SKM-1 treated with dmso at 0.1 percent for 144 hours (cell line): ENCODE results near the gene CFAP299.

Experiments used
- DNase-seq: peaks from one replicate; lab custom pipeline; 2025; ENCODE audit not compliant: unreplicated experiment; lab: John Stamatoyannopoulos, UW

CFAP299 gene

DNA sequence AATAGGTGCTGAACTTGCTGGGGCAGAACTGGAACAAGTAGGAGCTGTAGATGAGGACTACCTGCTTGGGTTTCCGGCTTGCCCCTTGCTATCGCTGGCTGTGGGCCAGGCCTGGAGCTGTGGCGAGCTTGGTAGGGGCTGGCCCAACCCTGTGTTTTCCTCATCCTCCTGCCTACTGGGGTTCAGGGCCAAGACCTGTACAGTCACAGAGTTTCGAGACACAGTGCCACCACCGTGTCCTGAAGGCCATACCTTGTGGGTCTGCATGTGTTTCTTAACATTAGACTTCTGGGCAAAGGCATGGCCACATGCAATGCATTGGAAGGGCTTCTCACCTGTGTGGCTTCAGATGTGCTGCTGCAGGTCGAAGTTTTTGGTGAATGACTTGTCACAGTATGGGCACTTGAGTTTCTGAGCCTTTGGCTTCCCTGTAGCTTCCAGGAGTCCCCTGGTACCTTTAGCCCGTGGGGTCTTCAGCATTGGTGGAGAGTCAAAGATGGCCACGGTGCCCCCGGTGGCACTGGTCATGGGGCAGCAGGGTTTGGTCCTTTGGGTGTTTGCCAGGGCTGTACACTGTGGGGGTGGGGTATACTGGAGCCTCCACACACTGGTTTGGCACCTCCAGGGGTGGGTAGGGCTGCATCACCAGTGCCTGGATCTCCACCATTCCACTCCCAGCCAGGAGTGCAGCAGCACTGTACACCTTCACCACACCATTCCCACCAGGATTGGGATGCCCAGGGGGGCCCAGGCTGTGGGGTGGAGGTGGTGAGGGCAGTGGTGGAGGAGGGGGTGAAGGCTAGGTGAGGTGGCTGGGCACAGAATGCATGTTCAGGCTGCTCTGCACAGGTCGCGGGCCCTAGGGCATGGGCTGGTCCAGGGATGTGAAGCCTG lies 52.1 kb downstream of the CFAP299 start:
- DNase-seq = no peak

- DNase-seq = no peak
Measured at GRCh38 chr4:80388284-80388607, 52.7 kb downstream of the CFAP299 start.

DNA sequence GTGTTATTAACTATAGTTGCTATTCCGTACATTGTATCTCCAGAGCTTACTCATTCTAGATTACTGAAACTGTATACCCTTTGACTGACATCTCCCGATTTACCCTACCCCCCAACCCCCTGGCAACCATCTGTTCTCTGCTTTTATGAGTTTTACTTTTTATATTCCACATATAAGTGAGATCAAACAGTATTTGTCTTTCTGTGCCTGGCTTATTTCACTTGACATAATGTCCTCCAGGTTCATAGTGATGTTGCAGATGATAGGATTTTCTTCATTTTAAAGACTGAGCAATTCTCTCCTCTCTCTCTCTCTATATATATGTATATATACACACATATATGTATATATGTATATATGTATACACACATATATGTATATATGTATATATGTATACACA lies 54.6 kb downstream of the CFAP299 start:
- DNase-seq = no peak

- DNase-seq = no peak
Measured at GRCh38 chr4:80393246-80393969, 57.9 kb downstream of the CFAP299 start.

DNA sequence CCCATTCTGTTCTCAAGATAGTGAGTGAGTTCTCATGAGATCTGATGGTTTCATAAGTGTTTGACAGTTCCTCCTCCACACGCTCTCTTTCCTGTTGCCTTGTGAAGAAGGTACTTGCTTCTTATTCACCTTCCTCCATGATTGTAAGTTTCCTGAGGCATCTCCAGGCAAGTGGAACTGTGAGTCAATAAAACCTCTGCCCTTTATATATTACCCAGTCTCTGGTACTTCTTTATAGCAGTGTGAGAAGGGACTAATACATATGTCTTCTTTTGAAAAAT lies 58.4 kb downstream of the CFAP299 start:
- DNase-seq = no peak

- DNase-seq = no peak
Measured at GRCh38 chr4:80407246-80407645, 71.7 kb downstream of the CFAP299 start.

DNA sequence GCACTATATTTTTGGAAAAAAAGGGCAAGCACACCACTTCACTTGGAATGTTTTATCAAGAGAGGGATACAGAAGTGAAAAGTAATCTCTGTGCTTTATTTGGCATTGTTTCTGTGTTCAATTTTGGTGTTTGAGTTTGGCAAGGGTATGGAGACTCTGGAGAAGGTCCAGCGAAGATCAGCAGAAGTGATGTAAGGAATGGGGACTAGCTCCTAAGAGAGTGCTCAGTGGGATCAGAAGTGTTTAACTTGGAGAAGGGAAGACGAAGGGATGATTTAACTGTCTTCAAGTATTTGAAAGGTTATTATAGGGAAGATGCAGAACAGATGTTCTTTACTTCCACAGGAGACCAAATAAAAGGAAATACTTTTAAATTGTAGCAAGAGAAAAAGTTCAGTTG lies 74.3 kb downstream of the CFAP299 start:
- DNase-seq = no peak

DNA sequence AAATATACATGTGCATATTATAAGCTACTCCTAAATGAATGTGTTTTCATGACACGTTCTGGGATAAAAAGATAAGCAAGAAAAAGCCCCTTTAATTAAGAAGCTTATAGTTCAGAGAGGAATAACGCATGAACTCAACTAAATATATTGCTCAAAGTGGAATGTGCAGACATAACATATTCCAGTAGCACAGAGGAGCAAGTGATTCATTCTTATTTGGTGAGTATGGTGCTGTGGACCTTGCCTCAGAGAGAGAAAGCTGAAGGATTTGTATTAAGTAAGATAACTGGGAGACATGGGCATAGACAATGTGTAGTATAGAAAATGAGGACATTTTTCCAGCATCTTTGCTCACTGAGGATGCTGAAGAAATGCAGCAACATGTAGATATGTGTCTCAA lies 76.8 kb downstream of the CFAP299 start:
- DNase-seq = no peak

DNA sequence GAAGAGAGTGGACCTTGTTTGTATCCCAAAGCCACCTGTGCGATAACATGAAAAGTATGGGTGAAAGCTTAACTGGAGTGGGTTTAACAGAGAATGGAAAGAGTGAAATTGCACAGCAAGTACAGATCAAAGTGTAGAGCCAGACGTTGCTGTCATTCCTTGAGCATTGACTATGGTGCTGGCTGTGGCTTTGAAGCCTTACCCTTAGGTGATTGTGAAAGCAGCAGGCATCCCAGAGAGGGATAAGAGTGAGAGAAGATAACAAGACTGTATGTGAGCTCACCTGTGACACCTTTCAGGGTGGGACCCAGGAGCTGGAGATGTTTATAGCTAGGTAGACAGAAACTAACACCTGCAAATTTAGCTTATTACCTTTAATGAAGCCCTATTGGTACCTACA lies 77.6 kb downstream of the CFAP299 start:
- no peak for DNase-seq

GRCh38 chr4:80417019-80417418 lies 81.5 kb downstream of the CFAP299 start:
- no peak for DNase-seq

GRCh38 chr4:80419946-80420345 lies 84.4 kb downstream of the CFAP299 start:
- no peak for DNase-seq

GRCh38 chr4:80420638-80421037 lies 85.1 kb downstream of the CFAP299 start:
- no peak for DNase-seq

- DNase-seq = no peak
Measured at GRCh38 chr4:80422727-80423404, 87.3 kb downstream of the CFAP299 start.

DNA sequence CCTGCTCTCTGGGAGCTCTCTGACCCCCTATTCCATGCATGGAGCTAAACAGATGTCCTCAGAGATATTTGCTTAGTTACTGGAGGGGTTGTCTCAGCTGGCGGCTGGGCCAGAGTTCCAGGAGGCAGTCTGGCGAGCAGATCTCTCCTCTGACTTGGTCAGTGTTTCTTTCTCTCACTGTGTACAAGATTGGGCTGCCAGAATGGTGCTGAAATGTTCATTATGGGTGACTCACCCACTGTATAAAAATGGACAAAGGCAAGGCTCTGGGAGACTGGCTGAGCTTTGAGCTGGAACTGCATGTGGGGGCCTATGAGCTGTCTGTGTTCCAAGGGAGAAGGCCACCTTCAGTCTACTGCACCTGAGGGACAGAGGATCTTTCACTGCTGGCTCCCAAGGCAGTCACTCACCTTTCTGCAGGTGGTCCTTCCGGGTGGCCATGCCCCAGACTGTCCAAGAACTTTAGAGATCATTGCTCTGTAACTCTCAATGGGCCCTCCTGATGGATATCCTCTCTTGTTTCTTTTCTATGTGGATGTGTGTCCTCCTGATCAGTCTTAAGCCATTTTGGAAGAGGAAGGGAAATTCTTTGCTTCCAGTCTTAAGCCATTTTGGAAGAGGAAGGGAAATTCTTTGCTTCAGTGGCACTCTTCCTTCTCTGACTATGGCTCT lies 88.2 kb downstream of the CFAP299 start:
- no peak for DNase-seq

DNA sequence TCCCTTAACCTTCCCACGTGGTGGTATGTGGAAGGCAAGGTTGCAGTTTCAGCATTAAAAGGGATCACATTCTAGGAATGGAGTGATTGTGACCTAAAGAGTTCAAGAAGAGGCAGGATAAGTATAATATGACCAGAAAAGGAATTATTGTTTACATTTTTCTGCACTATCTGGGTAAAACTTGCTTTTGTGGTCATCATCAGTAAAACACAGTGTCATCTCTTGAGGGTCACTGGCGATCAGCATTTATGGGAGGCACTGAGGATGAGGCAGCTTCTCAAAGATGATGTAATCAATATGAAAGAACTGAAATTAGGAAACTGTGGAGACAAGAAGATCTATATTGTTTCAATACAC lies 88.7 kb downstream of the CFAP299 start:
- no peak for DNase-seq

- DNase-seq = no peak
Measured at GRCh38 chr4:80425124-80426100, 89.9 kb downstream of the CFAP299 start.

DNA sequence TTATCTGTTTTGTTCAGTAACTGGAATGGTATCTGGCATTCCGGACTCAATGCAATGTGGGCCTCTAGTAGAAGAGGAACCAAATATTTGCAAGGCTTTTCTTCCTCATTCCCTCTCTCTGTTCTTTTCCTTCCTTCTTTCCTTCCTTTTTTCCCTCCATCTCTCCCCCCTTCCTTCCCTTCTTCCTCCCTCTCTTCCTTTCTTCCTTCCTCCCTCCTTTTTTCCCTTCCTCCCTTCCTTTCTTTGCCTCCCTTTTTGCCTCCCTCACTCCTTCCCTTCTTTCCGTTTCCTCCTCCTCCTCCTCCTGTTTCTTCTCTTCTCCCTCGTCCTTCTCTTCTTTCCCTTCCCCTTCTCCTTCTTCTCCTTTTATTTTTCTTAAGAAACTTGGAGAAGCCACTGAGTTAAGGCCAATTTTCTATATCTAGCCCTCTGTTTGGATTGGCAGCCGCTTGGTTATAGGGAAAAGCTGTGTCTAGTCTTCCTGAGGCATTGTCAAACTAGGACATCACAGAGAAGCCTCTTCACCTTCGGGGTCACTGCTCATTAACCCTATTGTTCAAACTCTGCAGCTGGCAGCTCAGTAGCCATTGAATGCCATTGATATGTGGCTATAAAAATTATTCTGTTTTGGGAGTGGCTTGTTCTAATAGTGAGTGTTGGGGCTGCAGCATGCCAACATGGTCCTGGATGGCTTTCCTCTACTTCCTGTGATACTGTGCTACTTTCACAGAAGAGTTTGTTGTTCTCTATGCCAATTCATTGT lies 95.9 kb downstream of the CFAP299 start:
- DNase-seq = no peak

GRCh38 chr4:80434238-80434637 lies 98.7 kb downstream of the CFAP299 start:
- peak; percentile 24 for DNase-seq

DNA sequence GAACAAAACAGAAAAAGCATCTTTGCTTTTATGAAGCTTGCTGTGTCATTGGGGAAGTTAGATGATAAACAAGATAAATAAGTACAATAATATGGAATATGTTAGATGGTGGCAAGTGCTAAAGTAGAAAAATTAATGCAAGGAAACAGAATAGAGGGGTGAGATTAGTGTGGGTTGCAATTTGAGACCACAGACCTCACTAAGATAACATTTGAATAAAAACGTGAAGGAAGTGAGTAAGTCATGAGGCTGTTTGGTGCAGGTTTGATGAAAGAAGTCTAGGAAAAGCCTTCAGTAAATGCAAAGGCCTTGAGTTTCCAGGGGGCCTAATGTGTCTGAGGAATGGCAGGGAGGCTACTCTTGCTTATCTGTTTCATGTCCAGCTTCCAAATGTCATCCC lies 102.5 kb downstream of the CFAP299 start:
- no peak for DNase-seq
